DOHH2 (cell line): ENCODE data around the gene SYNGR2.

Experiments used
- H3F3A ChIP-seq: fragments of 200-600 bp; sonication (generic), shearing (Covaris generic); 2 replicates; pipeline ENCODE4 v1.6.0; 2016; ENCODE audit warnings: antibody characterized with exemption, mild to moderate bottlenecking; ENCODE audit not compliant: control insufficient read depth, insufficient read depth
- H3K27ac ChIP-seq: fragments of 200-600 bp; sonication (generic); 2 replicates; pipeline ENCODE4 v1.5.1; 2014; ENCODE audit warnings: low read depth, mild to moderate bottlenecking, low read length, moderate library complexity
- H3K27me3 ChIP-seq: fragments of 200-600 bp; sonication (generic); 2 replicates; pipeline ENCODE4 v1.6.1; 2014; ENCODE audit warnings: mild to moderate bottlenecking, low read length, mixed read lengths; ENCODE audit not compliant: control insufficient read depth
- H3K36me3 ChIP-seq: fragments of 200-600 bp; sonication (generic); 2 replicates; pipeline ENCODE4 v1.6.1; 2014; ENCODE audit warnings: mild to moderate bottlenecking, low read length, moderate library complexity, mixed read lengths; ENCODE audit not compliant: control insufficient read depth
- H3K4me1 ChIP-seq: fragments of 200-600 bp; sonication (generic); 2 replicates; pipeline ENCODE4 v1.6.1; 2014; ENCODE audit warnings: mild to moderate bottlenecking, low read length, mixed read lengths; ENCODE audit not compliant: control insufficient read depth
- H3K4me2 ChIP-seq: fragments of 200-600 bp; sonication (generic); 2 replicates; pipeline ENCODE4 v1.6.0; 2014; ENCODE audit warnings: mild to moderate bottlenecking, low read length, moderate library complexity
- H3K4me3 ChIP-seq: fragments of 200-600 bp; sonication (generic); 2 replicates; pipeline ENCODE4 v1.5.1; 2014; ENCODE audit warnings: mild to moderate bottlenecking, low read length, mixed read lengths
- H3K79me2 ChIP-seq: fragments of 200-600 bp; sonication (generic); 2 replicates; pipeline ENCODE4 v1.6.1; 2014; ENCODE audit warnings: mild to moderate bottlenecking, low read length, mixed read lengths; ENCODE audit not compliant: control insufficient read depth
- H3K9me2 ChIP-seq: fragments of 200-600 bp; sonication (generic); replicated peaks from 2 replicates; pipeline ENCODE4 v1.6.1; 2014; ENCODE audit warnings: mild to moderate bottlenecking, low read length, mixed read lengths; ENCODE audit not compliant: control insufficient read depth
- H3K9me3 ChIP-seq: fragments of 200-600 bp; sonication (generic); 2 replicates; pipeline ENCODE4 v1.6.1; 2014; ENCODE audit warnings: antibody characterized with exemption, low read length, mixed read lengths; ENCODE audit not compliant: control insufficient read depth, insufficient read depth
- H4K20me1 ChIP-seq: fragments of 200-600 bp; sonication (generic); 2 replicates; pipeline ENCODE4 v1.6.0; 2014; ENCODE audit warnings: low read depth, mild to moderate bottlenecking, antibody characterized with exemption, low read length, moderate library complexity; ENCODE audit not compliant: control insufficient read depth, insufficient read depth
- EZH2phosphoT487 ChIP-seq: fragments of 200-600 bp; sonication (generic); IDR thresholded peaks from 2 replicates; pipeline ENCODE4 v1.6.1; 2017; ENCODE audit warnings: borderline replicate concordance, mild to moderate bottlenecking, antibody characterized with exemption, low read length, moderate library complexity, mixed read lengths
- TF ChIP-seq, protein P1 (sequence below): fragments of 200-600 bp; sonication (generic); IDR thresholded peaks from one replicate; pipeline ENCODE4 v1.5.1; 2014; ENCODE audit warnings: antibody characterized with exemption, mild to moderate bottlenecking, low read depth, low read length; ENCODE audit not compliant: poor library complexity, severe bottlenecking

The SYNGR2 gene

DNA sequence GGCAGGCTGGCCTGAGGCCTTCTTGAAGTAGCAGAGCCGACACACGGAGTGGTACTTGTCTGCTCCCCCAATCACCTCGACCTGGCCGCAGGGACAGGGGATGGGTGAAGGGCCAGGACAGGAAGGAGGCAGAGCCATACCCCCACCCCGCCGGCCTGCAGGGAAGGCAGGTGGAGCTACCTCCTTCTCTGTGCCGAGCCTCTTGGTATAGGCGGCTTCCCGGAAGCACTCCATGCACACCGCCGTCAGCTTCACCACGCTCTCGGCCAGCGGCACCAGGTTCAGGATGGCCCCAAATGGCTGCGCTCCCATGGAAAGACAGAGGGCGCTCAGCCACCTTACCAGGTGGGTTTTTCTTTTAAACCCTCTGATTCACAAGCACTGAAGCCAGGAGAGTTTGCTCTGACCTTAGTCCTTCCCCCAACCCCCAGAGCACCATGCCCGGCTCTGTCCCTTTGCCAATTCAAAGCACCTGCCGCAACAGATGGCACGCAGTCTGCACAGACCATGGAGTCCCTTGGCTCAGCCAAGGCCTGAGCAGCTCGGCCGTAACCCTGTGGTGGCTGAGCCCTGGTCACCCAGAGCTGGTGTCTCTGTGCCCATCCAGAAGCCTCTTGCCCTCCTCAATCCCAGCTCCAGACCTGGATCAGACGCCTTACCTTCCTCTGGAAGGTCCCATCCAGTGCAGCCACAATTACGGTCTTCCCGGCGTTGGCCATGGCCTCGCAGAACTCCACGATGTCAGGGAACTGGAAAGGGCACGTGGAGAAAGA, 6.7 kb downstream of the SYNGR2 start:
- Histone ChIP-seq H3K27ac (peak overlapping the region; percentile 65), H3K9me2 (no peaks in the 10 kb centered on the region), H3K36me3 (peaks cover 96% of the 10 kb centered on the region), H3K9me3 (no peaks in the 10 kb centered on the region), H3F3A (peaks cover 23% of the 10 kb centered on the region), H4K20me1 (peaks cover 10% of the 10 kb centered on the region), H3K4me1 (peaks cover 79% of the 10 kb centered on the region), H3K4me2 (peak overlapping the region; percentile 94), H3K4me3 (peak overlapping the region; percentile 37; the same call in 1 of the 2 replicates), H3K27me3 (no peaks in the 10 kb centered on the region), H3K79me2 (peaks cover 36% of the 10 kb centered on the region)
- TF ChIP-seq, protein P1, sequence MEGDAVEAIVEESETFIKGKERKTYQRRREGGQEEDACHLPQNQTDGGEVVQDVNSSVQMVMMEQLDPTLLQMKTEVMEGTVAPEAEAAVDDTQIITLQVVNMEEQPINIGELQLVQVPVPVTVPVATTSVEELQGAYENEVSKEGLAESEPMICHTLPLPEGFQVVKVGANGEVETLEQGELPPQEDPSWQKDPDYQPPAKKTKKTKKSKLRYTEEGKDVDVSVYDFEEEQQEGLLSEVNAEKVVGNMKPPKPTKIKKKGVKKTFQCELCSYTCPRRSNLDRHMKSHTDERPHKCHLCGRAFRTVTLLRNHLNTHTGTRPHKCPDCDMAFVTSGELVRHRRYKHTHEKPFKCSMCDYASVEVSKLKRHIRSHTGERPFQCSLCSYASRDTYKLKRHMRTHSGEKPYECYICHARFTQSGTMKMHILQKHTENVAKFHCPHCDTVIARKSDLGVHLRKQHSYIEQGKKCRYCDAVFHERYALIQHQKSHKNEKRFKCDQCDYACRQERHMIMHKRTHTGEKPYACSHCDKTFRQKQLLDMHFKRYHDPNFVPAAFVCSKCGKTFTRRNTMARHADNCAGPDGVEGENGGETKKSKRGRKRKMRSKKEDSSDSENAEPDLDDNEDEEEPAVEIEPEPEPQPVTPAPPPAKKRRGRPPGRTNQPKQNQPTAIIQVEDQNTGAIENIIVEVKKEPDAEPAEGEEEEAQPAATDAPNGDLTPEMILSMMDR: peak; percentile 25
- no peak for TF ChIP-seq EZH2phosphoT487

DNA sequence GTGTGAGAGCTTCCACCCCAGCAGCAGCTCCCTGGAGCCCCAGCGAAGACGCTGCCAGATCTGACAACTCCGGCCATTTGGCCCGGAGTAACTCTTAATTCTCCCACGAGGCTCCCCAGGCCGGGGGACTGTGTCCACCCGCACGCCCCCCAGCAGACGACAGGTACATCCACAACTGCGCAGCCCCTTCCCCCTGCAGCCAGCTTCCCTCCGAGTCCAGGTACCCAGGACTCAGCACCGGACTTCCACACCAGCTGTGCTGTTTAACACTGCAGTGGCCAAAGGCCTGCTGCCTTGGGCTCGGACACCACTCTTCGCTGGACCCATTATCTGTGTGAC, 7.2 kb downstream of the SYNGR2 start:
- no peak overlapping the region for H3K27ac ChIP-seq
- H3K4me1 ChIP-seq: peaks cover 76% of the 10 kb centered on the region
- no peak overlapping the region for H3K4me3 ChIP-seq
- no peaks in the 10 kb centered on the region for H3K9me2 ChIP-seq
- no peak overlapping the region; the same call in 1 of the 2 replicates for H3K4me2 ChIP-seq
- peaks cover 23% of the 10 kb centered on the region for H3F3A ChIP-seq
- H4K20me1 ChIP-seq: peaks cover 8% of the 10 kb centered on the region
- H3K9me3 ChIP-seq: no peaks in the 10 kb centered on the region
- H3K36me3 ChIP-seq: peaks cover 96% of the 10 kb centered on the region
- peaks cover 33% of the 10 kb centered on the region for H3K79me2 ChIP-seq
- H3K27me3 ChIP-seq: no peaks in the 10 kb centered on the region
- TF ChIP-seq EZH2phosphoT487: no peak
- TF ChIP-seq, protein P1: no peak

DNA sequence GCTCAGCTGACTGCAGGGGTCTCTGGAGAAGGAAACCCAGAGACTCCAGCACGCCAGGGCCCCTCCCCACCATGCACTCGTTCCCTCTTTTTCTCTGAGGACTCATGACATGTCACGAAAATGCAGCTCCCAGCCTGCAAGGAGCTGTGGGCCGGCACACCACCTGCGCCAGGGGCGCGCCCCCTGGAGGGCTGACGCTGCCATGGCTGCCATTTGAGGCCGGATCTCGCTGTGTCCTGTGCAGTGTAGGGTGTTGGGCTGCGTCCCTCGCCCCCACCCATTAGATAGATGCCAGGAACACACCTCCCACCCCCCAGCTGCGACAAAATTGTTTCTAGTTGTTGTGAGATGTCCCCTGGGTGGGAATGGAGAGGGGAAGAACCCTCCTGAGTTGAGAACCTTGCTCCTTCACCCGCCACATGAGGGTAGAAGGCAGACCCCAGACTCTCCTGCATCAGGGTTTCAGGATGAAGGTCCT, 8.2 kb downstream of the SYNGR2 start:
- Histone ChIP-seq H3K36me3 (peaks cover 96% of the 10 kb centered on the region), H3K9me3 (no peaks in the 10 kb centered on the region), H3K9me2 (no peaks in the 10 kb centered on the region), H3K4me2 (peak overlapping the region; percentile 54), H3K79me2 (peaks cover 32% of the 10 kb centered on the region), H3K4me3 (peak overlapping the region; percentile 28), H3K4me1 (peaks cover 76% of the 10 kb centered on the region), H3F3A (peaks cover 23% of the 10 kb centered on the region), H3K27me3 (no peaks in the 10 kb centered on the region), H3K27ac (peak overlapping the region; percentile 58), H4K20me1 (peaks cover 8% of the 10 kb centered on the region)
- TF ChIP-seq, protein P1: peak; percentile 99
- no peak for TF ChIP-seq EZH2phosphoT487
